Body of pancreas (tissue), 4 donors: ENCODE data around the gene CROCC2.

Experiments used
- POLR2A ChIP-seq, 3 donors: fragments of 450-650 bp; IDR thresholded peaks; one replicate each; pipeline ENCODE4 v1.6.1; 2016; ENCODE audit warnings: antibody characterized with exemption in 3 of 3, mild to moderate bottlenecking in 2 of 3
- TF ChIP-seq, protein P1 (sequence below), 7 experiments: fragments of 450-650 bp in 4 of 7; fragments of 200-600 bp in 3 of 7; sonication (generic) in 3 of 7; IDR thresholded peaks; one replicate each; pipeline ENCODE4 v1.5.1; 2016 to 2019; ENCODE audit warnings: antibody characterized with exemption in 7 of 7

DNA sequence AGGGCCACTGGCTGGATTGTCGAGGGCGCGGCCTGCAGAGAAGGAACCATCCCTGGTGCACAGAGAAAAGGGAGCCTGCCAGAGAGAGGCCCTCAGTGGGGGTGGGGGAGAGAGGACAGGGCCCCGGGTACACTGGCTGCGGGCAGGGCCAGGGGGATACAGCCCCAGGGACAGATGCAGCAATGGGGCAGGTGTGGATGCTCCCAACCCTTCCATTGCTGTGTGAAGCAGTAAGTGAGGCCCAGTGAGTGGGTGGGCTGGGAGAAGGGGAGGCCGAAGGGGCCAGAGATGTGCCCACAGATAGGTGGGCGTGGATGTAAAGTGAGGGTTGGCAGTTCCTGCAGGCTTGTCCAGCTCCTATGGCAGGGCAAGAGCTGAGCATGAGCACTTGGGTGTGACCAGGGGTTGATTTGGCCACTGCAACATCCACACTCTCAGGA, 30.1 kb upstream of the CROCC2 start:
- no peak for TF ChIP-seq POLR2A (IDR thresholded peaks at IDR 0.05)
- TF ChIP-seq, protein P1, sequence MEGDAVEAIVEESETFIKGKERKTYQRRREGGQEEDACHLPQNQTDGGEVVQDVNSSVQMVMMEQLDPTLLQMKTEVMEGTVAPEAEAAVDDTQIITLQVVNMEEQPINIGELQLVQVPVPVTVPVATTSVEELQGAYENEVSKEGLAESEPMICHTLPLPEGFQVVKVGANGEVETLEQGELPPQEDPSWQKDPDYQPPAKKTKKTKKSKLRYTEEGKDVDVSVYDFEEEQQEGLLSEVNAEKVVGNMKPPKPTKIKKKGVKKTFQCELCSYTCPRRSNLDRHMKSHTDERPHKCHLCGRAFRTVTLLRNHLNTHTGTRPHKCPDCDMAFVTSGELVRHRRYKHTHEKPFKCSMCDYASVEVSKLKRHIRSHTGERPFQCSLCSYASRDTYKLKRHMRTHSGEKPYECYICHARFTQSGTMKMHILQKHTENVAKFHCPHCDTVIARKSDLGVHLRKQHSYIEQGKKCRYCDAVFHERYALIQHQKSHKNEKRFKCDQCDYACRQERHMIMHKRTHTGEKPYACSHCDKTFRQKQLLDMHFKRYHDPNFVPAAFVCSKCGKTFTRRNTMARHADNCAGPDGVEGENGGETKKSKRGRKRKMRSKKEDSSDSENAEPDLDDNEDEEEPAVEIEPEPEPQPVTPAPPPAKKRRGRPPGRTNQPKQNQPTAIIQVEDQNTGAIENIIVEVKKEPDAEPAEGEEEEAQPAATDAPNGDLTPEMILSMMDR (IDR thresholded peaks at IDR 0.05), result no peak
